H7 (cell line): ENCODE data around the gene DISP3. TPM values are rescaled to one million over a fixed set of nuclear protein-coding genes. Genes with fewer than 3 reads are reported as not detected.
"Not testable (repeated sequence)": the region's sequence is repeated elsewhere in the genome, so short reads cannot be mapped to it uniquely, and the experiment has no call there.

Experiments used
- DNase-seq: peaks from one replicate; pipeline ENCODE4 v3.0.0; 2012
- H3K27me3 ChIP-seq: 2 replicates; pipeline ENCODE4 v1.6.0; 2011; ENCODE audit warnings: mild to moderate bottlenecking, low read length; ENCODE audit not compliant: control insufficient read depth, insufficient read depth
- H3K36me3 ChIP-seq: replicated peaks from 2 replicates; pipeline ENCODE4 v1.5.1; 2011; ENCODE audit warnings: low read length; ENCODE audit not compliant: control insufficient read depth, insufficient read depth
- H3K4me3 ChIP-seq: 2 replicates; pipeline ENCODE4 v1.5.1; 2011; ENCODE audit warnings: low read depth, mild to moderate bottlenecking, control low read depth, low read length, moderate library complexity; ENCODE audit not compliant: insufficient read depth
- total RNA-seq: library from RNA; depleted of rRNA; stranded (reverse); fragments of >200 nt; shearing (Covaris generic); gene quantifications from 2 replicates; pipeline ENCODE4 v1.2.3, GENCODE V29; 2014; rRNA removed

The DISP3 gene
- total RNA-seq, 1 experiment from 2014 or later: 6.1 TPM

DNA sequence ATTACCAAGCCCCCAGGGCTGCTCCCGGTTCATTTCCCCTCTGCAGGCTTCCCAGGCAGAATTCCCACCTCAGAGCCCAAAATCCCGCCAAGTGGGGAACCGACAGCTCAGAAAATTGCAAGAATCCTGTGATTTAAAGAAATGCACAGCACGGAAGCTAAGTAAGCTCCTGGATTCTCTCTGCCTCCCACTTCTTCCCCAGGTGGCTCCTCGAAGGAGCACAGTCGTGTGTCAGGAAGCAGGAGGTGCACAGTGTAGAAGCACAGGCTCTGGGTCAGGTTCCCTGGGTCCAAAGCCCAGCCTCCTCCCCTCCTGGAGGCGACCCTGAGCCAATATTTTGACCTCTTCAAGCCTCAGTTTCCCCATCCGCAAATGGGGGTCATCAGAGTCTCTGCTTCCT is 100.6 kb downstream of the DISP3 start:
- no peak for DNase-seq
- Histone ChIP-seq H3K27me3 (no peaks in the 10 kb centered on the region), H3K4me3 (no peak overlapping the region), H3K36me3 (no peaks in the 10 kb centered on the region)

DNA sequence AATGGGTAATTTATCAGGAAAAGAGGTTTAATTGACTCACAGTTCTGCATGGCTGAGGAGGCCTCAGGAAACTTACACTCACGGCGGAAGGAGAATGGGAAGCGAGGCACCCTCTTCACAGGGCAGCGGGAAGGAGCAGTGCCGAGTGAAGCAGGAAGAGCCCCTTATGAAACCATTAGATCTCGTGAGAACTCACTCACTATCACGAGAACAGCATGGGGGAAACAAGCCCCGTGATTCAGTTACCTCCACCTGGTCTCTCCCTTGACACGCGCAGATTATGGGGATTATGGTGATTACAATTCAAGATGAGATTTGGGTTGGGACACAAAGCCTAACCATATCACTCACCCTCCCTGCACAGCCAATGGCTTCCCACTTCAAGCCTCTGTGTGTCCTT is 101.1 kb downstream of the DISP3 start:
- H3K4me3 ChIP-seq, H3K27me3 ChIP-seq, H3K36me3 ChIP-seq, DNase-seq: not testable (repeated sequence)

DNA sequence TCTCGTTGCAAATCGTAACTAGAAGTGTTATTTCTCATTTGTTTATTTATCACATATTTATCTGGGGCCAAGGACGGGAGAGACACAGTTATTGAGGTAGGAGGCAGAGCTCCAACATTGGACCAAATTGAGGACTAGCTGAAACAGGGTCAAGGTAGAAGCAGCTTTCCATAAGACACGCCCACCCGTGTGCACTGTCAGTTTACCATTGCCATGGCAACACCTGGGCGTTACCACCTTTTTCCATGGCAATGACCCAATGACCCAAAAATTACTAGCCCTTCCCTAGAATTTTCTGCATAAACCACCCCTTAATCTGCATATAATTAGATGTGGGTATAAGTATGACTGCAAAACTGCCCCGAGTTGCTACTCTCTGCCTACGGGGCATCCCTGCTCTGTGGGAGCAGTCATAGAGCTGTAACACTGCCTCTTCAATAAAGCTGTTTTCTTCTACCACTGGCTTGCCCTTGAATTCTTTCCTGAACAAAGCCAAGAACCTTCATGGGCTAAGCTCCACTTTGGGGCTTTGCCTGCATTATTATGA is 102.6 kb downstream of the DISP3 start:
- H3K4me3 ChIP-seq: no peak overlapping the region
- no peaks in the 10 kb centered on the region for H3K36me3 ChIP-seq
- DNase-seq: no peak
- no peaks in the 10 kb centered on the region; the same call in 1 of the 2 replicates for H3K27me3 ChIP-seq

DNA sequence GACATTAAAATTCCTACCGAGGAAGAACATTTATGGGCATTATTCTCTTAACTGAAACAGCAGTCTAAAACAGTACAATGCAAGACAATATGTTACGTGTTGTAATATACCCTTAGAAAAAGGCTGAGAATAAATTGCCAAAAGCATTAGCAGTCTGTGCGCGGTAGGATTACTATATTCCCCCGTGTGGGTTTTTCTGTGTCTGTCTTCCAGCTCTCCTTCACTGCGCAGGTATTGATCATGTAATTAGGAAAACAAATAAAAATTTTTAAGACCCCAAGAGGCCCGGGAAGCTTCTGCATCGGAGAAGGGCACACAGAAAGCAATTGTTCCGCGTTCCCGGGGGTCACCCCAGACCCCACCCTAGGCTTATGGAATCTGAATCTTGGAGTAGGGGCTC is 106.4 kb downstream of the DISP3 start:
- DNase-seq: no peak
- Histone ChIP-seq H3K36me3 (no peaks in the 10 kb centered on the region), H3K4me3 (no peak overlapping the region), H3K27me3 (no peaks in the 10 kb centered on the region; the same call in 1 of the 2 replicates)

Other genes with a start within 250 kb of the DISP3 start
- gene MTOR, start 216.6 kb upstream of the DISP3 start, total RNA-seq: 74.4 and 83.6 TPM in 2 replicates
- 26.2 and 27.6 TPM in 2 replicates for gene UBIAD1, start 206.0 kb upstream of the DISP3 start, total RNA-seq
- gene FBXO2, start 175.3 kb downstream of the DISP3 start, total RNA-seq: 46.0 and 46.7 TPM in 2 replicates
- 24.5 and 32.4 TPM in 2 replicates for gene FBXO44, start 175.7 kb downstream of the DISP3 start, total RNA-seq
- gene FBXO6, start 185.0 kb downstream of the DISP3 start, total RNA-seq: 1.7 and 3.4 TPM in 2 replicates
- gene MAD2L2, start 202.0 kb downstream of the DISP3 start, total RNA-seq: 786 and 983 TPM in 2 replicates
- gene DRAXIN, start 212.6 kb downstream of the DISP3 start, total RNA-seq: 52.4 and 60.1 TPM in 2 replicates